ENCODE measurements around the gene RAB11FIP5. TPM values are rescaled to one million over a fixed set of nuclear protein-coding genes. Genes with fewer than 3 reads are reported as not detected.

The RAB11FIP5 gene
- total and polyA plus RNA-seq, 2 of the 4 experiments (the other 2 are of a cell fraction) = 21.5 to 34.5 TPM

- Histone ChIP-seq H3K18ac (ENCODE audit: low read depth, low read length) (peak overlapping the region; percentile 63), H3K56ac (ENCODE audit: extremely low read depth, insufficient read depth, low read length) (peak overlapping the region; percentile 77; the same call in 1 of the 2 replicates), H3K27me3 (ENCODE audit: control insufficient read depth, insufficient read depth, low read length) (no peaks in the 10 kb centered on the region), H2AK5ac (ENCODE audit: low read depth, low read length) (peak overlapping the region; percentile 63), H3K9me1 (ENCODE audit: insufficient read depth, low read length) (peaks cover 39% of the 10 kb centered on the region), H3K4me2 (ENCODE audit: low read depth, low read length) (peak overlapping the region; percentile 95), H3K79me1 (ENCODE audit: low read depth in 1 of 2, low read length in 2 of 2) (peaks cover 6 to 44% of the 10 kb centered on the region in 2 experiments; a peak in 2 of 4 replicates), H2BK20ac (ENCODE audit: low read depth, low read length) (no peak overlapping the region), H4K20me1 (ENCODE audit: insufficient read depth, low read length) (peaks cover 44% of the 10 kb centered on the region), H4K5ac (ENCODE audit: low read depth, low read length) (peak overlapping the region; percentile 65), H3K9me3 (ENCODE audit: control insufficient read depth, insufficient read depth, low read length) (no peaks in the 10 kb centered on the region), H4K8ac (ENCODE audit: low read depth in 2 of 2, low read length in 2 of 2) (peak overlapping the region; percentile 62 to 77; a peak in 3 of 4 replicates), H3K9ac (ENCODE audit: low read depth, low read length) (peak overlapping the region; percentile 95), H2BK15ac (ENCODE audit: low read depth, low read length) (peak overlapping the region; percentile 27; the same call in 1 of the 3 replicates), H3K27ac (ENCODE audit: insufficient read depth, low read length) (peak overlapping the region; percentile 90), H2BK5ac (ENCODE audit: low read depth, low read length, poor library complexity, severe bottlenecking) (peak overlapping the region; percentile 81), H3K4me3 (ENCODE audit: insufficient read depth, low read depth, low read length) (peak overlapping the region; percentile 95), H3K4ac (ENCODE audit: low read depth, low read length) (peak overlapping the region; percentile 78), H2BK120ac (ENCODE audit: low read depth, low read length) (peak overlapping the region; percentile 17; the same call in 1 of the 2 replicates), H3K36me3 (ENCODE audit: control insufficient read depth, insufficient read depth, low read length) (no peaks in the 10 kb centered on the region), H2AK9ac (replicated peaks; ENCODE audit: low read depth, low read length, poor library complexity) (peak overlapping the region; percentile 84), H3K4me1 (ENCODE audit: control insufficient read depth, insufficient read depth, low read length) (peaks cover 30% of the 10 kb centered on the region), H2AFZ (replicated peaks; ENCODE audit: low read length, poor library complexity) (peak overlapping the region; percentile 90), H4K91ac (ENCODE audit: insufficient read depth, low read depth, low read length) (peak overlapping the region; percentile 20), H3K14ac (replicated peaks; ENCODE audit: low read depth, low read length) (peak overlapping the region; percentile 83), H3K23ac (ENCODE audit: low read depth, low read length) (peak overlapping the region; percentile 84; the same call in 1 of the 2 replicates)
- DNase-seq (peak; percentile 49), ATAC-seq (ENCODE audit: low read depth) (peak; percentile 35)
- WGBS, 2 experiments (ENCODE audit: extremely low coverage in 2 of 2, insufficient read length in 1 of 2) = 0% methylated on average over 55 of the region's 88 CpGs; no CpG with 5 or more reads in 1 of the 2 experiments
- BruUV-seq (replicated peaks) = no TSS peak
- intact Hi-C loops (cut with micrococcal nuclease) = no loop called here
- dilution Hi-C loops (cut with HindIII; ENCODE audit: low sequenced_read_pairs, unreplicated experiment) = no loop called here
- ChIA-PET POLR2A (ENCODE audit: unreplicated experiment) (no interaction called here), CTCF (interaction anchor here (2.1 kb wide), 1 partner anchor 27 kb away, joined by 5 read pairs; no protein-coding TSS in a partner anchor)
- no peak for TF ChIP-seq RCOR1 (IDR thresholded peaks at IDR 0.05; ENCODE audit: insufficient replicate concordance, low read length)
- TF ChIP-seq CEBPB (IDR thresholded peaks at IDR 0.05; ENCODE audit: low read depth, low read length) = no peak
- TF ChIP-seq CHD1 (IDR thresholded peaks at IDR 0.05; ENCODE audit: low read depth, low read length) = no peak; the same call in 1 of the 2 replicates
- TF ChIP-seq NFE2L2 (IDR thresholded peaks at IDR 0.05; ENCODE audit: low read depth, low read length) = no peak
- in situ Hi-C loops (cut with MboI; ENCODE audit: low sequenced_read_pairs) = no loop called here
These were observed 479 bp downstream of the RAB11FIP5 start for GRCh38 chr2:73112026-73112912.
